ENCODE data around the gene UGT1A1.

UGT1A1 gene

GRCh38 chr2:233799087-233799665, 39.1 kb downstream of the UGT1A1 start:
- peak; percentile 53 for DNase-seq

GRCh38 chr2:233799716-233800115, 39.6 kb downstream of the UGT1A1 start:
- DNase-seq, result peak; percentile 41

- DNase-seq, result no peak
These were observed 40.1 kb downstream of the UGT1A1 start for GRCh38 chr2:233800208-233800607.

- peak; percentile 55 for DNase-seq
These were observed 41.5 kb downstream of the UGT1A1 start for GRCh38 chr2:233801357-233802131.

- DNase-seq, result no peak
These were observed 42.2 kb downstream of the UGT1A1 start for GRCh38 chr2:233802132-233802815.

- peak; percentile 42 for DNase-seq
These were observed 43.3 kb downstream of the UGT1A1 start for GRCh38 chr2:233803292-233803911.

- no peak for DNase-seq
These were observed 43.9 kb downstream of the UGT1A1 start for GRCh38 chr2:233803994-233804393.

- DNase-seq, result peak; percentile 50
These were observed 47.3 kb downstream of the UGT1A1 start for GRCh38 chr2:233807215-233807865.

- peak; percentile 57 for DNase-seq
These were observed 48.2 kb downstream of the UGT1A1 start for GRCh38 chr2:233807966-233808935.

- DNase-seq, result peak; percentile 43
These were observed 50.3 kb downstream of the UGT1A1 start for GRCh38 chr2:233810385-233810784.

GRCh38 chr2:233811087-233811486, 51.0 kb downstream of the UGT1A1 start:
- peak; percentile 43 for DNase-seq

GRCh38 chr2:233811732-233812131, 51.7 kb downstream of the UGT1A1 start:
- peak; percentile 37 for DNase-seq

- DNase-seq, result peak; percentile 36
These were observed 53.4 kb downstream of the UGT1A1 start for GRCh38 chr2:233813236-233814055.

GRCh38 chr2:233814056-233814835, 54.2 kb downstream of the UGT1A1 start:
- peak; percentile 44 for DNase-seq

- DNase-seq, result no peak
These were observed 55.8 kb downstream of the UGT1A1 start for GRCh38 chr2:233815861-233816260.

- no peak for DNase-seq
These were observed 56.3 kb downstream of the UGT1A1 start for GRCh38 chr2:233816334-233816733.

GRCh38 chr2:233816771-233817170, 56.7 kb downstream of the UGT1A1 start:
- no peak for DNase-seq

GRCh38 chr2:233817361-233817911, 57.4 kb downstream of the UGT1A1 start:
- peak; percentile 51 for DNase-seq

- peak; percentile 45 for DNase-seq
These were observed 58.0 kb downstream of the UGT1A1 start for GRCh38 chr2:233817995-233818638.
